Hepatocyte (in vitro differentiated cells): ENCODE results near the gene RASGRF2. TPM values are rescaled to one million over a fixed set of nuclear protein-coding genes. Genes with fewer than 3 reads are reported as not detected.

Source experiments
- DNase-seq: peaks from one replicate; pipeline ENCODE4 v3.0.0-alpha.2; 2016; ENCODE audit warnings: low spot score
- H2AFZ ChIP-seq: fragments of 200-600 bp; sonication (generic); 2 replicates; pipeline ENCODE4 v1.6.0; 2016; ENCODE audit warnings: antibody characterized with exemption, mild to moderate bottlenecking
- H3K27ac ChIP-seq: fragments of 200-600 bp; sonication (generic); 2 replicates; pipeline ENCODE4 v1.5.1; 2016; ENCODE audit warnings: mild to moderate bottlenecking
- H3K27me3 ChIP-seq: fragments of 200-600 bp; sonication (generic); 2 replicates; pipeline ENCODE4 v1.6.1; 2016
- H3K36me3 ChIP-seq: fragments of 200-600 bp; sonication (generic); replicated peaks from 2 replicates; pipeline ENCODE4 v1.5.1; 2016; ENCODE audit warnings: low read depth; ENCODE audit not compliant: insufficient read depth
- H3K4me1 ChIP-seq: fragments of 200-600 bp; sonication (generic); 2 replicates; pipeline ENCODE4 v1.5.1; 2016; ENCODE audit warnings: mild to moderate bottlenecking, moderate library complexity; ENCODE audit not compliant: insufficient read depth
- H3K4me2 ChIP-seq: fragments of 200-600 bp; sonication (generic); 2 replicates; pipeline ENCODE4 v1.6.0; 2016
- H3K4me3 ChIP-seq: fragments of 200-600 bp; sonication (generic); 2 replicates; pipeline ENCODE4 v1.5.1; 2016; ENCODE audit warnings: mild to moderate bottlenecking
- H3K79me2 ChIP-seq: fragments of 200-600 bp; sonication (generic); 2 replicates; pipeline ENCODE4 v1.6.0; 2017; ENCODE audit warnings: mild to moderate bottlenecking
- H3K9me2 ChIP-seq: fragments of 200-600 bp; sonication (generic); replicated peaks from 2 replicates; pipeline ENCODE4 v1.6.0; 2017; ENCODE audit warnings: mild to moderate bottlenecking; ENCODE audit not compliant: insufficient read depth
- H3K9me3 ChIP-seq: fragments of 200-600 bp; sonication (generic); 2 replicates; pipeline ENCODE4 v1.5.1; 2016; ENCODE audit warnings: low read depth, mild to moderate bottlenecking
- H4K20me1 ChIP-seq: fragments of 200-600 bp; sonication (generic); 2 replicates; pipeline ENCODE4 v1.6.0; 2016; ENCODE audit warnings: mild to moderate bottlenecking; ENCODE audit not compliant: insufficient read depth, poor library complexity, severe bottlenecking
- EZH2 ChIP-seq: fragments of 200-600 bp; sonication (generic); IDR thresholded peaks from 2 replicates; pipeline ENCODE4 v1.6.1; 2016; ENCODE audit warnings: antibody characterized with exemption, mild to moderate bottlenecking, borderline replicate concordance
- EZH2phosphoT487 ChIP-seq: fragments of 200-600 bp; sonication (generic); IDR thresholded peaks from one replicate; pipeline ENCODE4 v1.6.1; 2018; ENCODE audit warnings: antibody characterized with exemption, mild to moderate bottlenecking, low read depth, moderate library complexity; ENCODE audit not compliant: unreplicated experiment, severe bottlenecking
- WGBS: methylation state at CpG from one replicate; pipeline ENCODE4 v1.1.6; 2016; ENCODE audit warnings: low lambda C conversion rate; ENCODE audit errors: missing lambda C conversion rate; 5-methylcytosine and 5-hydroxymethylcytosine counted together
- polyA plus RNA-seq: library from polyadenylated mRNA; unstranded; fragments of >200 nt; fragmentation: Nextera tagmentation; extraction: Ambion mirVana; gene quantifications from 2 replicates; pipeline ENCODE4 v1.2.1, GENCODE V29; 2016
- total RNA-seq: library from RNA; depleted of rRNA; stranded (reverse); fragments of >200 nt; gene quantifications from 2 replicates; pipeline ENCODE4 v1.2.3, GENCODE V29; 2014
- TF ChIP-seq, protein P1 (sequence below): fragments of 200-600 bp; sonication (generic); IDR thresholded peaks from 2 replicates; pipeline ENCODE4 v1.5.1; 2016; ENCODE audit warnings: antibody characterized with exemption, mild to moderate bottlenecking; ENCODE audit not compliant: poor library complexity

The RASGRF2 gene
- total and polyA plus RNA-seq, 2 experiments from 2014 or later: 2.0 to 3.3 TPM

DNA sequence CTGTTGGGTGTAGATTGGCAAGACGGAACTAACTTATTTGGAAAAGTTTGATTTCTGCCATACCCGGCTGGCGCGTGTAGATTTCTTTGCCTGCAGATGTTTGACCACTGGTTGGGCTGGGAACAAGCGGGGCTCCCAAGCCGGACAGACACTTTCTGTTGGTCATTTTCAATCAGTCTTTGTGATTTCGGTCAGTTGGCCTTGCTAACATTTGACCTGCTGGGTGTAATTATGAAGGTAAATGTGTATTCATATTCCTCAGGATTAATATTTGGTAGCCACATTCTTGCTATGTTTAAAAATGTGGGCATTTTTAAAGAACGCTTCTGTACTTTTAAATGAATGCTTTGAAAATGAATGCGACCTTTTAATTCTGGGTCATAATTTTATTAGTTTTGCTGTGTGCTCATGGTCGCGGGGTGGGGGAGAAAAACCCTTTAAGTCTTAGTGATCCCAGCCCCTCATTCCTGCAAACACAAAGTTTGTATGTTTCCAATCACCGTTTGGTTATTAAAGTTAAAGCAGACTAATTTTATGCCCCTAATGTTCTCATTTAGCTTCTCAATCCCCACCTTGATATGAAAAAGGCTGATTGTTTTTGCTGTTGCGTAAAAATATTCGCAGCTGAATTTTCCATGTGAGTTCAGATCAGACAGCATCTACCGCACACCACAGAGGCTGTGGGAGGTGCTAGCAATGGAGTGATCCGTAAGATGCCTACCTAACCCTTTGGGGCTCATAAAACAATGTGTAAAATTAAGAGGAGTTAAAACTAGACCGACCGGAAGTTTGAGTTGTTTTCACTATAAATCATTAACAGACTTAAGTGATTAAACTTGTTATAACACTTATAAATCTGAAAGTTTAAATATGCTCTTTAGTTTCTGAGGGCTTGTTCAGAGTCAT, 1.5 kb downstream of the RASGRF2 start:
- peak overlapping the region; percentile 47 for H3K4me3 ChIP-seq
- no peaks in the 10 kb centered on the region for H3K36me3 ChIP-seq
- H3K27me3 ChIP-seq: peaks cover 58% of the 10 kb centered on the region
- H3K9me2 ChIP-seq: no peaks in the 10 kb centered on the region
- WGBS: 26% methylated on average over 18 of the region's 18 CpGs
- H3K79me2 ChIP-seq: no peaks in the 10 kb centered on the region
- DNase-seq: no peak
- peak overlapping the region; percentile 36 for H2AFZ ChIP-seq
- no peaks in the 10 kb centered on the region for H3K9me3 ChIP-seq
- H3K4me1 ChIP-seq: peaks cover 2% of the 10 kb centered on the region
- peak overlapping the region; percentile 94 for H3K4me2 ChIP-seq
- TF ChIP-seq, protein P1, sequence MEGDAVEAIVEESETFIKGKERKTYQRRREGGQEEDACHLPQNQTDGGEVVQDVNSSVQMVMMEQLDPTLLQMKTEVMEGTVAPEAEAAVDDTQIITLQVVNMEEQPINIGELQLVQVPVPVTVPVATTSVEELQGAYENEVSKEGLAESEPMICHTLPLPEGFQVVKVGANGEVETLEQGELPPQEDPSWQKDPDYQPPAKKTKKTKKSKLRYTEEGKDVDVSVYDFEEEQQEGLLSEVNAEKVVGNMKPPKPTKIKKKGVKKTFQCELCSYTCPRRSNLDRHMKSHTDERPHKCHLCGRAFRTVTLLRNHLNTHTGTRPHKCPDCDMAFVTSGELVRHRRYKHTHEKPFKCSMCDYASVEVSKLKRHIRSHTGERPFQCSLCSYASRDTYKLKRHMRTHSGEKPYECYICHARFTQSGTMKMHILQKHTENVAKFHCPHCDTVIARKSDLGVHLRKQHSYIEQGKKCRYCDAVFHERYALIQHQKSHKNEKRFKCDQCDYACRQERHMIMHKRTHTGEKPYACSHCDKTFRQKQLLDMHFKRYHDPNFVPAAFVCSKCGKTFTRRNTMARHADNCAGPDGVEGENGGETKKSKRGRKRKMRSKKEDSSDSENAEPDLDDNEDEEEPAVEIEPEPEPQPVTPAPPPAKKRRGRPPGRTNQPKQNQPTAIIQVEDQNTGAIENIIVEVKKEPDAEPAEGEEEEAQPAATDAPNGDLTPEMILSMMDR: no peak
- TF ChIP-seq EZH2phosphoT487 (no peak), EZH2 (no peak)
- H3K27ac ChIP-seq: no peak overlapping the region
- no peaks in the 10 kb centered on the region for H4K20me1 ChIP-seq

DNA sequence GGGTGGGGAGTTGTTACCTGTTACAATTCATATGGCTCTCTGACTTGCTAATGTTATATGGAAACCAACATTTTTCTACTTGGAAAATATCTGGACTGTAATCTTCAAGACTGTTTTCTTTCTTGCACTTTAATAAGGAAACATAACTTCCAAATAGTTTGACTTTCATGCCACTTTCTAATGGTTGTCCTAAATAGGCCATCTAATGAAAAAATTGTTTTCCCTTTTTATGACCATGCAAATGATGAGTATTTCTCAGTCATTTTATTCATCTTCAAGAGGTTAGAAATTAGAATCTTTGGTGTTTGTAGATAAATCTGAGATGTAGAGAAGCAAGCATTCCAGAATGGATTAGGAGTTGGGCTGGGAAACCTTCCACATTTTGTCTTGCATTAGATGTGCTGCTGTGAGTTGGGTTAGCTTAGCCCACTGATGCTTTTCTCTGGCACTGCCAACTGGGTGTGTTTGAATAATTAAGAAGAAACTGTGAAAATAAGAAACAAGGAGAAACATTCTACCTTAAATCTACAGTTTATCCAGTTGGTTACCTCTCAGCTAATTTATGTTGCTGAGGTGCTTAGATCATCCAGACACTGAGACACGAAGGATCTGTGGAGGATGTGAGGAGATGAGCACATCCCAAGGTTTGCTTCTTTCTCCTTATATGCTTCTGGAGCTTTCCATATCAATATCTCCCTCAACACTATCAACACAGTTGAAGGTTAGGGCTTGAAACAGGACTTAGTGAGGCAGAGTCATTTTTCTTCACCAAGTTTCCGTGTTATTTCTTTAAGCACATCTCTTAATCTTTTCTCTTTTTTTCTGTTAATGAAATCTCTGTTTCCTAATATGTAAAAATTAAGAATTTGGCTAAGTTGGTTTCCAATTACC, 2.7 kb downstream of the RASGRF2 start:
- Histone ChIP-seq H3K4me2 (no peak overlapping the region), H3K9me2 (no peaks in the 10 kb centered on the region), H3K79me2 (no peaks in the 10 kb centered on the region), H3K4me1 (no peaks in the 10 kb centered on the region), H4K20me1 (no peaks in the 10 kb centered on the region), H3K4me3 (no peak overlapping the region), H3K36me3 (no peaks in the 10 kb centered on the region), H3K27ac (no peak overlapping the region), H3K27me3 (peaks cover 46% of the 10 kb centered on the region), H2AFZ (no peak overlapping the region), H3K9me3 (no peaks in the 10 kb centered on the region)
- TF ChIP-seq EZH2phosphoT487 (no peak), EZH2 (no peak)
- TF ChIP-seq, protein P1: no peak
- 79% methylated on average over 2 of the region's 2 CpGs for WGBS
- no peak for DNase-seq

GRCh38 chr5:80963521-80963895, 3.3 kb downstream of the RASGRF2 start:
- no peak for TF ChIP-seq EZH2
- TF ChIP-seq EZH2phosphoT487: no peak
- TF ChIP-seq, protein P1: no peak
- peaks cover 39% of the 10 kb centered on the region for H3K27me3 ChIP-seq
- DNase-seq: no peak
- H3K9me3 ChIP-seq: no peaks in the 10 kb centered on the region
- H3K79me2 ChIP-seq: no peaks in the 10 kb centered on the region
- H3K36me3 ChIP-seq: no peaks in the 10 kb centered on the region
- no peak overlapping the region for H3K27ac ChIP-seq
- no peak overlapping the region for H3K4me3 ChIP-seq
- WGBS: 56% methylated on average over 2 of the region's 2 CpGs
- no peak overlapping the region for H3K4me2 ChIP-seq
- H3K4me1 ChIP-seq: no peaks in the 10 kb centered on the region
- no peaks in the 10 kb centered on the region for H3K9me2 ChIP-seq
- H4K20me1 ChIP-seq: no peaks in the 10 kb centered on the region
- no peak overlapping the region for H2AFZ ChIP-seq
